Measurements from ENCODE around the gene TRIM54. TPM values are rescaled to one million over a fixed set of nuclear protein-coding genes. Genes with fewer than 3 reads are reported as not detected.

TRIM54 gene
- total RNA-seq, 1 experiment from 2014 or later, result 2.0 TPM

- ATAC-seq, result no peak
- no peak overlapping the region for H2AFZ ChIP-seq (ENCODE audit: low read depth, low read length, poor library complexity, severe bottlenecking)
- CTCF ChIA-PET, result no interaction called here
- POLR2A ChIA-PET, result no interaction called here
- TF ChIP-seq ZBTB33 (IDR thresholded peaks at IDR 0.05; ENCODE audit: extremely low read depth, insufficient replicate concordance, low read length) (no peak), CBX3 (IDR thresholded peaks at IDR 0.05; ENCODE audit: low read depth) (no peak), REST (IDR thresholded peaks at IDR 0.05; ENCODE audit: low read depth) (no peak), ZFX (IDR thresholded peaks at IDR 0.05) (no peak), SRF (IDR thresholded peaks at IDR 0.05; ENCODE audit: low read depth) (no peak), SIN3A (IDR thresholded peaks at IDR 0.05; ENCODE audit: low read depth) (no peak), EZH2phosphoT487 (IDR thresholded peaks at IDR 0.05; ENCODE audit: borderline replicate concordance) (no peak), CTCF (IDR thresholded peaks at IDR 0.05 in 2 of 3, conservative IDR thresholded peaks at IDR 0.05 in 1 of 3; ENCODE audit: borderline replicate concordance in 1 of 3, insufficient read depth in 1 of 3, low read depth in 2 of 3, low read length in 2 of 3) (no peak), SP1 (IDR thresholded peaks at IDR 0.05; ENCODE audit: low read depth) (no peak), YY1 (IDR thresholded peaks at IDR 0.05; ENCODE audit: extremely low read depth, insufficient replicate concordance, low read depth, low read length) (no peak), EZH2 (IDR thresholded peaks at IDR 0.05) (no peak), ATF3 (IDR thresholded peaks at IDR 0.05) (no peak), RAD21 (IDR thresholded peaks at IDR 0.05; ENCODE audit: low read depth) (no peak), CEBPB (IDR thresholded peaks at IDR 0.05; ENCODE audit: low read depth) (no peak), POLR2A (IDR thresholded peaks at IDR 0.05; ENCODE audit: borderline replicate concordance, extremely low read depth, insufficient read depth, insufficient read length) (no peak), TCF7L2 (IDR thresholded peaks at IDR 0.05; ENCODE audit: borderline replicate concordance, extremely low read depth, insufficient read depth, insufficient read length) (no peak), JUND (IDR thresholded peaks at IDR 0.05) (no peak), ZNF274 (IDR thresholded peaks at IDR 0.05; ENCODE audit: low read depth, low read length) (no peak), MAX (IDR thresholded peaks at IDR 0.05) (no peak)
- H3K9me3 ChIP-seq (ENCODE audit: control insufficient read depth in 1 of 2, insufficient read depth in 1 of 2, low read depth in 1 of 2, low read length in 2 of 2), result no peaks in the 10 kb centered on the region
- no peaks in the 10 kb centered on the region for H3K27me3 ChIP-seq (ENCODE audit: insufficient read depth, low read length)
- no peak overlapping the region for H3K9ac ChIP-seq (ENCODE audit: low read length)
- DNase-seq (ENCODE audit: low read depth, low spot score), result no peak
- intact Hi-C loops (cut with micrococcal nuclease), result no loop called here
- RAD21 ChIA-PET (ENCODE audit: low non-redundant PET in 1 of 2, low total read pairs in 2 of 2, uncharacterized antibody in 2 of 2, unreplicated experiment in 2 of 2), result no interaction called here
- no peak overlapping the region for H3K27ac ChIP-seq (ENCODE audit: low read depth, low read length)
- H3K9me2 ChIP-seq (ENCODE audit: insufficient read depth), result no peaks in the 10 kb centered on the region
- no peaks in the 10 kb centered on the region for H4K20me1 ChIP-seq (ENCODE audit: insufficient read depth)
- no peaks in the 10 kb centered on the region for H3K4me1 ChIP-seq (ENCODE audit: control insufficient read depth in 1 of 2, insufficient read depth in 2 of 2, low read length in 2 of 2)
- peaks cover 60 to 89% of the 10 kb centered on the region in 2 experiments for H3K36me3 ChIP-seq (ENCODE audit: control insufficient read depth in 1 of 2, insufficient read depth in 2 of 2, low read length in 2 of 2)
- TSS peak; percentile 5 for BruUV-seq (replicated peaks)
- no peak overlapping the region for H3K4me2 ChIP-seq (ENCODE audit: low read length)
- no peaks in the 10 kb centered on the region for H3K79me2 ChIP-seq (ENCODE audit: insufficient read depth, low read length)
- no peak overlapping the region for H3K4me3 ChIP-seq (replicated peaks in 1 of 2; ENCODE audit: low read depth in 1 of 2, low read length in 2 of 2)
These were observed 43.3 kb upstream of the TRIM54 start for GRCh38 chr2:27238976-27239375.

All from HCT116 (cell line).